Parathyroid adenoma (tissue), 2 donors: ENCODE measurements around the gene DLGAP4.

ENCODE experiments used
- H2AFZ ChIP-seq: fragments of 300-600 bp; sonication (generic); one replicate; pipeline ENCODE4 v1.7.0; 2017; ENCODE audit warnings: antibody characterized with exemption, mild to moderate bottlenecking
- H3K27ac ChIP-seq: fragments of 300-600 bp; sonication (generic); one replicate; pipeline ENCODE4 v1.7.0; 2017
- H3K27me3 ChIP-seq: fragments of 300-600 bp; sonication (generic); one replicate; pipeline ENCODE4 v1.7.0; 2017; ENCODE audit warnings: low read length; ENCODE audit not compliant: control insufficient read depth, insufficient read depth
- H3K36me3 ChIP-seq: fragments of 300-600 bp; sonication (generic); one replicate; pipeline ENCODE4 v1.7.0; 2017; ENCODE audit warnings: low read length; ENCODE audit not compliant: control insufficient read depth, insufficient read depth
- H3K4me1 ChIP-seq: fragments of 300-600 bp; sonication (generic); one replicate; pipeline ENCODE4 v1.7.0; 2017; ENCODE audit warnings: control low read depth
- H3K4me2 ChIP-seq: fragments of 300-600 bp; sonication (generic); one replicate; pipeline ENCODE4 v1.7.0; 2017; ENCODE audit warnings: low read length
- H3K4me3 ChIP-seq: fragments of 300-600 bp; sonication (generic); one replicate; pipeline ENCODE4 v1.7.0; 2017; ENCODE audit warnings: low read depth, low read length
- H3K79me2 ChIP-seq: fragments of 300-600 bp; sonication (generic); one replicate; pipeline ENCODE4 v1.7.0; 2017; ENCODE audit warnings: control low read depth
- H3K9ac ChIP-seq: fragments of 300-600 bp; sonication (generic); one replicate; pipeline ENCODE4 v1.7.0; 2017; ENCODE audit warnings: mild to moderate bottlenecking
- H3K9me3 ChIP-seq: fragments of 300-600 bp; sonication (generic); one replicate; pipeline ENCODE4 v1.7.0; 2017; ENCODE audit warnings: low read length; ENCODE audit not compliant: control insufficient read depth
- TF ChIP-seq, protein P1 (sequence below): fragments of 300-600 bp; sonication (generic); IDR thresholded peaks from one replicate; pipeline ENCODE4 v1.7.0; 2017; ENCODE audit warnings: antibody characterized with exemption, mild to moderate bottlenecking
- donor health status: primary hyperparathyroidism.

Gene DLGAP4

DNA sequence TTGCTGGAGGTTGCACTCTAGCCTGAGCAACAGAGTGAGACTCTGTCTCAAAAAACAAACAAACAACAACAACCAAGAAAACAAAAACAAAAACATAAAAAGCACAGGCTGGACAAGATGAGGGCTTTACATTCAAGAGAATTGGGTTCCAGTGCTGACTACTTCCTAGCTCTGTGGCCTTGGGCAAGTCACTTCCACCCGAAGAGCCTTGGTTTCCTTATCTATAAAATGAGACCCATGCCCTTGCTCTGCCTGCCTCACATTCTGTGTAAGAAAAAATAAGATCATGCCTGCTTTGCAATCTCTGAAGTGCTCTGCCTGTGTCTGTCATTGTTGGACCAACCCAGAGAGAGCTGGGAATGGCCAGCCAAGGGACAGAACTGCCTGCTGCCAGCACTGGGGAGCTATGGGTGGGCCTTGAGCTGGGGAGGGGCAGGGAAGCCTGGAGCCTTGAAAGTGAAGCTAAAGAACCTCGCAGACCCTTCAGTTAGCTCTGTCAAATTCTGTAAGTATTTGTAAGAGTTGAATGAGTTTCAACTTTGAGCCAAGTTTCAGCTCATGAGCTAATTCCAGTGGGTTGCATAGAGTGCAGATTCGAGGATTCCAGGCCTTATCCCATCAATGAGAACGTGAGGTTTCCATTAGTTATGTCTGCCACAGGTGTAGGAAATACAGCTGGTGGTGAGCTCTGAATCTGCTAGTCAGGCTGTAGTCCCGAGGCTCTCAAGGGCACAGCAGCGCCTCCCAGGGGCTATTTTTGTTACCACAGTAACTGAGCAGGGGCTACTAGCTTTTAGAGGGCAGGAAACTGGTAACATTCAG is 93.2 kb downstream of the DLGAP4 start:
- no peaks in the 10 kb centered on the region for H3K79me2 ChIP-seq
- no peaks in the 10 kb centered on the region for H3K4me1 ChIP-seq
- H3K9me3 ChIP-seq: no peaks in the 10 kb centered on the region
- no peak overlapping the region for H3K27ac ChIP-seq
- TF ChIP-seq, protein P1, sequence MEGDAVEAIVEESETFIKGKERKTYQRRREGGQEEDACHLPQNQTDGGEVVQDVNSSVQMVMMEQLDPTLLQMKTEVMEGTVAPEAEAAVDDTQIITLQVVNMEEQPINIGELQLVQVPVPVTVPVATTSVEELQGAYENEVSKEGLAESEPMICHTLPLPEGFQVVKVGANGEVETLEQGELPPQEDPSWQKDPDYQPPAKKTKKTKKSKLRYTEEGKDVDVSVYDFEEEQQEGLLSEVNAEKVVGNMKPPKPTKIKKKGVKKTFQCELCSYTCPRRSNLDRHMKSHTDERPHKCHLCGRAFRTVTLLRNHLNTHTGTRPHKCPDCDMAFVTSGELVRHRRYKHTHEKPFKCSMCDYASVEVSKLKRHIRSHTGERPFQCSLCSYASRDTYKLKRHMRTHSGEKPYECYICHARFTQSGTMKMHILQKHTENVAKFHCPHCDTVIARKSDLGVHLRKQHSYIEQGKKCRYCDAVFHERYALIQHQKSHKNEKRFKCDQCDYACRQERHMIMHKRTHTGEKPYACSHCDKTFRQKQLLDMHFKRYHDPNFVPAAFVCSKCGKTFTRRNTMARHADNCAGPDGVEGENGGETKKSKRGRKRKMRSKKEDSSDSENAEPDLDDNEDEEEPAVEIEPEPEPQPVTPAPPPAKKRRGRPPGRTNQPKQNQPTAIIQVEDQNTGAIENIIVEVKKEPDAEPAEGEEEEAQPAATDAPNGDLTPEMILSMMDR: no peak
- no peaks in the 10 kb centered on the region for H3K27me3 ChIP-seq
- no peak overlapping the region for H3K4me3 ChIP-seq
- H2AFZ ChIP-seq: no peak overlapping the region
- no peak overlapping the region for H3K9ac ChIP-seq
- H3K36me3 ChIP-seq: no peaks in the 10 kb centered on the region
- H3K4me2 ChIP-seq: no peak overlapping the region

DNA sequence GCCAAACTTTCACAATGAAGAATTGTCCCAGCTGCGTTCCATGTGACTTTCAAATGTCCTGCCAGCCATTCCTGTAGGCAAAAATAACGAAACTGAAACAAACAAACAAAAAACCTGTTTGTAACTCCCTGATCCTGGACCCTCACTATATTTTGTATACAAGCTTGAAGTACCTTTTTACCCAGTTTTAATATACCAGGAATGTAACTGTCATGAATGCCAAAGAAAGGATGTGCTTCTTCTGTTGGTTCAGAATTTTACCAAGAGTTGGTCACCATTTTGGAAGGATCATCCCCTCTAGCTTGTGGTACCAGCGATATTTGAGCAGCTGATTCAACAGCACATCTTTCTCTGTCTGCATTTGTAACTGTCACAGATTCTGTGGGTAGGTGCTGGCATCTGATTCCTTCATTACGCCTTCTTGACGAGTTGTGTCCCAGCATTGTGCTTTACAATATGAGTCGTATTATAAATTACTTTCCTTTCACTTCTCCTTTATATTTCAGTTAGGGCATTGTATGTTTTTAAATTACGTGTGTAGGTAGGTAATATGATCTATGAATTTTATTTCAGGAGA is 93.9 kb downstream of the DLGAP4 start:
- H3K27me3 ChIP-seq: no peaks in the 10 kb centered on the region
- H3K27ac ChIP-seq: no peak overlapping the region
- H3K4me3 ChIP-seq: no peak overlapping the region
- TF ChIP-seq, protein P1: no peak
- H3K79me2 ChIP-seq: no peaks in the 10 kb centered on the region
- H3K9ac ChIP-seq: no peak overlapping the region
- no peaks in the 10 kb centered on the region for H3K4me1 ChIP-seq
- H3K36me3 ChIP-seq: no peaks in the 10 kb centered on the region
- H3K9me3 ChIP-seq: no peaks in the 10 kb centered on the region
- H3K4me2 ChIP-seq: no peak overlapping the region
- H2AFZ ChIP-seq: no peak overlapping the region

DNA sequence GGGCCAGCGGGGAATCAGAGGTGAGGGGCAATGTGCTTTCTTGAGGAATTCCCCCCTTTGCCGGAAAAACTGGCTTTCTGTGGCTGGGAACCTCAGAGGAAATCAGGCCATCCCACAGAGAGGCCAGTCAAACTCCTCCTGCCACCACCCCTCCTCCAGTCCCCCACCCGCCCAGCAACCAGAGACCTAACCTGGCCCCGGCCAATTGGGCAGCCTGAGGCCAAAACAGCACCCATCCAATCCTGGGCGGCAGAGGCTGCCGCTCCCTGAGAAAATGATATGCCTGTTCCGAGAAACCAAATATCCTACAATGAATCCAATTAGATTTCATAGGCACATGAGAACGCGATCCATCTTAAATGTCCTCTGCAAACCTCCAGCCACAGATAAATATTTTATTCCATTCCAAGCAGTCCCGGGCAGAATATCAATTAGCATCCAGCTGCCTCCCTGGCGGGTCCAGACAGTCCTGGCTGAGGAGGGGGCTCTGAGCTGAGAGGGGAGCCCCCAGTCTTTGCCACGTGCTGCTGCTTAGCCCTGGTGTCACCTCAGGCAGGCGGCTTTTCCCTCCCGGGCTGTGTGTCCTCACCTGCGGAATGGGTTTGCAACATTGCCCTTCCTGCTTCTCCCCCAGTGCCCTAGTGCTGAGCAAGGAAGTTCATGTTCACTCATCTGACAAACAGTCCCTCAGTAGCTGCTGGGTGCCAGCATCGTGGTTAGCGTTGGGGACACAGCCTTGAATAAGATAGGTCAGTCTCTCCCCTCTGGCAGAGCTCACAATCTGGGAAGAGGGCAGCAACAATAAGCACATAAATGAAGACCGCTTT is 95.0 kb downstream of the DLGAP4 start:
- H3K79me2 ChIP-seq: no peaks in the 10 kb centered on the region
- H3K36me3 ChIP-seq: no peaks in the 10 kb centered on the region
- no peak overlapping the region for H3K4me3 ChIP-seq
- H3K27me3 ChIP-seq: no peaks in the 10 kb centered on the region
- TF ChIP-seq, protein P1: no peak
- no peaks in the 10 kb centered on the region for H3K9me3 ChIP-seq
- H3K9ac ChIP-seq: no peak overlapping the region
- no peaks in the 10 kb centered on the region for H3K4me1 ChIP-seq
- H3K4me2 ChIP-seq: no peak overlapping the region
- no peak overlapping the region for H3K27ac ChIP-seq
- H2AFZ ChIP-seq: no peak overlapping the region

DNA sequence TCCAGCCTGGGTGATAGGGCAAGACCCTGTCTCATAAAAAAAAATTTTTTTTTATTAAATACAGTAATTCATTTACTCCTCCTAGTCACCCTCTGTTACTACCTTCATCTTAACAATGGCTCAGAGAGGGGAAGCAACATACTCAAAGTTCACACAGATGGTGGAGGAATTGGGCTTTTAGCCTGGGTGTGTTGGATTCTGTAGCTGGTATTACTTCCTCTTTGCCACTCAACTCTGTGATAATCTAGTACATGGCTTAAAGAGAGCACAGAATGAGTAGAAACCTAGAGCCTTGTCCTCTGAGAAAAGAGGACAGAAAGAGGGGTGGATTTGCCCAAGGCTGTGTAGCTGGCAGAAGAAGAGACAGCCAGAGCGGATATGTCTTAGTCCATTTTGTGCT is 96.6 kb downstream of the DLGAP4 start:
- TF ChIP-seq, protein P1: no peak
- no peaks in the 10 kb centered on the region for H3K9me3 ChIP-seq
- H3K79me2 ChIP-seq: no peaks in the 10 kb centered on the region
- no peak overlapping the region for H3K9ac ChIP-seq
- no peak overlapping the region for H3K4me3 ChIP-seq
- H3K27ac ChIP-seq: no peak overlapping the region
- no peaks in the 10 kb centered on the region for H3K36me3 ChIP-seq
- no peaks in the 10 kb centered on the region for H3K27me3 ChIP-seq
- H2AFZ ChIP-seq: no peak overlapping the region
- H3K4me2 ChIP-seq: no peak overlapping the region
- no peaks in the 10 kb centered on the region for H3K4me1 ChIP-seq
